AG04450 (cell line): ENCODE results near the gene SHF. TPM values are rescaled to one million over a fixed set of nuclear protein-coding genes. Genes with fewer than 3 reads are reported as not detected.
"Not testable (repeated sequence)": the region's sequence is repeated elsewhere in the genome, so short reads cannot be mapped to it uniquely, and the experiment has no call there.

Experiments
- CTCF ChIA-PET: fragments of 300-600, 350-600 bp; formaldehyde crosslinking; extraction: SDS; loops from one replicate; lab custom pipeline; 2022; ENCODE audit warnings: antibody characterized with exemption, inconsistent platforms; lab: Charles Lee
- POLR2A ChIA-PET: fragments of 350-600 bp; formaldehyde crosslinking; extraction: SDS; loops from one replicate; lab custom pipeline; 2021; ENCODE audit warnings: antibody characterized with exemption, inconsistent platforms; lab: Yijun Ruan, JAX
- DNase-seq: peaks from one replicate; pipeline ENCODE4 v3.0.0-alpha.2; 2011; ENCODE audit warnings: low read depth, low spot score
- H3K27ac ChIP-seq: one replicate; pipeline ENCODE4 v1.5.1; 2012; ENCODE audit warnings: low read depth, low read length, control low read depth
- H3K27me3 ChIP-seq: one replicate; pipeline ENCODE4 v1.6.0; 2012; ENCODE audit warnings: low read length; ENCODE audit not compliant: control insufficient read depth, insufficient read depth
- H3K4me3 ChIP-seq: 2 replicates; pipeline ENCODE4 v1.5.1; 2011; ENCODE audit warnings: mild to moderate bottlenecking, low read depth, low read length, control low read depth
- H3K9me3 ChIP-seq: 2 replicates; pipeline ENCODE4 v1.5.1; 2012; ENCODE audit warnings: low read length; ENCODE audit not compliant: control insufficient read depth, insufficient read depth
- polyA minus RNA-seq: library from RNA; depleted of rRNA, polyadenylated mRNA; stranded (reverse); fragments of >200 nt; gene quantifications from 2 replicates; pipeline ENCODE4 v1.2.3, GENCODE V29; 2011; rRNA and poly(A)+ RNA removed
- polyA plus RNA-seq: library from polyadenylated mRNA; depleted of rRNA; stranded (reverse); fragments of >200 nt; gene quantifications from 2 replicates; pipeline ENCODE4 v1.2.3, GENCODE V29; 2011; rRNA removed
- TF ChIP-seq, protein P1 (sequence below): IDR thresholded peaks from 2 replicates; pipeline ENCODE4 v1.5.1; 2011; ENCODE audit warnings: low read depth, low read length, control low read depth, inconsistent platforms

Gene SHF, protein sequence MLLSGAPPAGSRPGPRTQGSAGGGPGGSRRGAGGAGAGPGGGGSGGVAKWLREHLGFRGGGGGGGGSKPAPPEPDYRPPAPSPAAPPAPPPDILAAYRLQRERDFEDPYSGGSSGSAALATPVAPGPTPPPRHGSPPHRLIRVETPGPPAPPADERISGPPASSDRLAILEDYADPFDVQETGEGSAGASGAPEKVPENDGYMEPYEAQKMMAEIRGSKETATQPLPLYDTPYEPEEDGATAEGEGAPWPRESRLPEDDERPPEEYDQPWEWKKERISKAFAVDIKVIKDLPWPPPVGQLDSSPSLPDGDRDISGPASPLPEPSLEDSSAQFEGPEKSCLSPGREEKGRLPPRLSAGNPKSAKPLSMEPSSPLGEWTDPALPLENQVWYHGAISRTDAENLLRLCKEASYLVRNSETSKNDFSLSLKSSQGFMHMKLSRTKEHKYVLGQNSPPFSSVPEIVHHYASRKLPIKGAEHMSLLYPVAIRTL
- polyA plus RNA-seq (4.1 and 4.7 TPM in 2 replicates), polyA minus RNA-seq (7.0 and 11.5 TPM in 2 replicates)

DNA sequence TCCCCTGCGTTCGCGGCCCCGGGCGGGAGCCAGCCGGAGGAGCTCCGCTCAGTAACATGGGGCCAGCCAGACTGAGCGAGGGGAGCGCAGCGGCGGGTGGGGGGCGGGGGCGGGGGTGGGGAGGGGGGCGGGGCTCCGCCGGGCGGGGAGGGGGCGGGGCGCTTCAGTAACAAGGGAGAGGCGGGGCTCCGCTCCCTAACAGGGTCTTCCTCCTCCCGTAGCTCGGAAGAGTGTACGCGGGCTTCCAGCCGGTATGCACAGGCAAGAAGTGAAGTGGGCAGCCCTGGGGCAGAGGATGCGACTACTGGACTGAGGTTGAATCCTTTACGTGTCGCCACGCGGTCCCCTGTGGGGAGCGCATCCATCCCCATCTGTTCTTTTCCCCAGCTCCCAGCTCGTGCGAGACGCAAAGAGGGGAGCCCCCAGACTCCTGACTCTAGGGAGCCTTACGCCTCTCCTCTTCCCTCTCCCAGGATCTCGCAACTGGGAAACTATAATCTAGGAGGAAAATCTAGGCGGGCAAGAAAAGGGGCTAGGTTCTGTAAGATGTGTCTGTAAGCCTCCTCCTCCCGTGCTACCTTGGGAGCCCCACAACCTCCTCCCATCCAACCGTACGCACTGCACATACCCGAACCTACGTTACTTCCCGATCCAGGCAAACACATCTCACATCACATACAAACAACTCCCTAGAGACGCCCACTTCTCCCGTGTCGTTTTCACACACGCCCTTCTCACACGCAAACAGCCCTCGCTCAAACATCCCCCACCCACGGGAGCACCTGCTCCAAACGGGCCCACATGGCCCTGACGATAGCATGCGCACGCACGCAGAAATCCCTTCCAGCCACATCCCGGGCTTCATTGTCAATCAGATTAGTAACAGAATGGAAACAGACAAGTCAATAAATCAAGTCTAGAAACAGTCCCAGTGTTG lies at the start of gene SHF:
Gene SHF (minus strand): TSS at position 73 of the 937 bp plus-strand sequence. CDS start 15 bp downstream, at position 58.
- Histone ChIP-seq H3K9me3 (no peaks in the 10 kb centered on the region), H3K27ac (no peak within 1 kb of the TSS), H3K4me3 (peak within 1 kb of the TSS; percentile 76), H3K27me3 (peaks cover 17% of the 10 kb centered on the region)
- POLR2A ChIA-PET: interaction anchor here (0.7 to 1.1 kb wide), 3 partner anchors 10 to 32 kb away, joined by 3 to 4 read pairs (median 3); no protein-coding TSS in a partner anchor
- DNase-seq: peak; percentile 21
- TF ChIP-seq, protein P1, sequence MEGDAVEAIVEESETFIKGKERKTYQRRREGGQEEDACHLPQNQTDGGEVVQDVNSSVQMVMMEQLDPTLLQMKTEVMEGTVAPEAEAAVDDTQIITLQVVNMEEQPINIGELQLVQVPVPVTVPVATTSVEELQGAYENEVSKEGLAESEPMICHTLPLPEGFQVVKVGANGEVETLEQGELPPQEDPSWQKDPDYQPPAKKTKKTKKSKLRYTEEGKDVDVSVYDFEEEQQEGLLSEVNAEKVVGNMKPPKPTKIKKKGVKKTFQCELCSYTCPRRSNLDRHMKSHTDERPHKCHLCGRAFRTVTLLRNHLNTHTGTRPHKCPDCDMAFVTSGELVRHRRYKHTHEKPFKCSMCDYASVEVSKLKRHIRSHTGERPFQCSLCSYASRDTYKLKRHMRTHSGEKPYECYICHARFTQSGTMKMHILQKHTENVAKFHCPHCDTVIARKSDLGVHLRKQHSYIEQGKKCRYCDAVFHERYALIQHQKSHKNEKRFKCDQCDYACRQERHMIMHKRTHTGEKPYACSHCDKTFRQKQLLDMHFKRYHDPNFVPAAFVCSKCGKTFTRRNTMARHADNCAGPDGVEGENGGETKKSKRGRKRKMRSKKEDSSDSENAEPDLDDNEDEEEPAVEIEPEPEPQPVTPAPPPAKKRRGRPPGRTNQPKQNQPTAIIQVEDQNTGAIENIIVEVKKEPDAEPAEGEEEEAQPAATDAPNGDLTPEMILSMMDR: no peak
- CTCF ChIA-PET: interaction anchor here (1.0 to 5.2 kb wide), 2 partner anchors 10 to 24 kb away, joined by 4 to 38 read pairs; no protein-coding TSS in a partner anchor

DNA sequence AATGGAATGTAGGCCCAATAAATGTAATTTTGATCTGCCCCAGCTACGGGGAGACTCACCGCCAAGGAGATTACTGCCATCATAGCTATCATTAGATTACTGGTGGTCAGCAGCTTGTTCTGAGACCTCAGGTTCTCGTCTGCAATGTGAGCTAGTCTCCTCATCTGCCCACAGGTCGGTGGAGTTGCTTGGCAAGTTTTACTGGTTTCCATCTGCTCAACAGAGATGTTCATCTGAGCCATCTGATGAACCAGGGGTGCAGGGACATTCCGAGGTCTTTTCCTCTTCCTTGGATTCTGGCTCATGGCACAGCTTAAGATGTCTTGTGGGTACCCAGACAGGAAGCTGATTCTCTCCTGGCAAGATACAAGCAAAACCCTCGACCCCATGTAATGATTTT lies 49.0 kb upstream of the SHF start:
- H3K27ac ChIP-seq, DNase-seq, POLR2A ChIA-PET, H3K27me3 ChIP-seq, H3K4me3 ChIP-seq, CTCF ChIA-PET: not testable (repeated sequence)
- H3K9me3 ChIP-seq: peaks cover 12% of the 10 kb centered on the region; the same call in 1 of the 2 replicates

DNA sequence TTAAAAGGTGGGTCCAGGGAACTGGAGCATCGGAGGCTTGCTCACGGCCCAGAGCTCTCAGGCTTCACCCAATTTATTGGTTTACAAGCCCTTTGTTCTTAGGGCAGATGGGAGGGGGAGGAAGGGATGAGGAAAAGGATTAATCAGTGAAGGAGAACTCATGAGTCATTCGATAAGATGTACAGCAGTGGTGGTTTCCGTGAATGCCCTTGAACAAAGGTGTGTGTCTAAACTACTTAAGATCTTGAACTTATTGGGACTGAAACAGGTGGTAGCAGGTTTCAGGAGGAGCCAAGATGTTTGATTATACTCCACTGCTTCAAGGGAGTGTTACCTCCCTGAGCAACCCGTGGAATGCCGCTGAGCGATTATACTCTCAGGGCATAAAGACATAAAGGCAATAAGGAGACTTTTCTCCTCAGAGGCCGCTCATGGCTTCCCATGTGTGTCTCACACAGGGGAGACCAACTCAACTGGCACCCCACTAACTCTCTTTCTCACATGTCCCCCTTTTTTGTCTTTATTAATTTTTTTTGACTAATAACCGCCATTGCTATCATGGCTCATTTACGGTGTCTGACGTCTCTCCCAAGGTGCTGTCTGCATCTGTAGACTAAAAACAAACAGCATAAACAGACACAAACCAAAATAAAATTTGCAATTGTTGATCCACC lies 46.9 kb upstream of the SHF start:
- TF ChIP-seq, protein P1: no peak
- no peak for DNase-seq
- ChIA-PET POLR2A (no interaction called here), CTCF (no interaction called here)
- Histone ChIP-seq H3K27ac (no peak overlapping the region), H3K4me3 (no peak overlapping the region), H3K27me3 (no peaks in the 10 kb centered on the region), H3K9me3 (no peaks in the 10 kb centered on the region; the same call in 1 of the 2 replicates)

DNA sequence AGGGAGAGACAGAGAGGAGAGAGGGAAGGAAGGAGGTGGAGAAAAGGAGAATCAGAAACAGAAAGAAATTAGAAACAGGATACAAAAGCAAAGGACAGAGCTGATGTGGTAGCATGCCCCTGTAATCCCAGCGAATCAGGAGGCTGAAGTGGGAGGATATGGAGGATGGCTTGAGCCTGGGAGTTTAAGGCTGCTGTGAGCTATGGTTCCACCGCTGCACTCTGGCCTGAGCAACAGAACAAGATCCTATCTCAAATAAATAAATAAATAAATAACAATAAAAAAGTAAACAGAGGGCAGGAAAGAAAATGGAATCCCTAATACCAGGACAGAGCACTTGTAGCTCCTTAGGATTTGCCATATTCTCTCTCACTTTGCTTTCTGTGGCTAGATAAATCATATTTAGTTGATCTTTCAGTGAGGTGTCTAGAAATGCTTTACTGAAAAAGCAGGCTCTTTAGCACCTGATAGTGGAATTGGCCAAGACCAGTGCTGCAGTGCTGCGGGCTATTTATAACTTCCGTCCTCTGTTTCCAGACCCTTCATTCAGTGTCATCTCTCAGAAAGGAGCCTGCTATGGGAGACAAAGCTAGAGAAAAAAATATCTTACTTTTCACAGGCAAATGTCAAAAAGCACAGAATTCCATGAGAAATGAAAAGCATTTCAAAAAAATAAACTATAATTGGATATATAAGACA lies 44.2 kb upstream of the SHF start:
- CTCF ChIA-PET: no interaction called here
- Histone ChIP-seq H3K4me3 (no peak overlapping the region), H3K27me3 (no peaks in the 10 kb centered on the region), H3K9me3 (no peaks in the 10 kb centered on the region; the same call in 1 of the 2 replicates), H3K27ac (no peak overlapping the region)
- DNase-seq: no peak
- POLR2A ChIA-PET: no interaction called here
- TF ChIP-seq, protein P1: no peak
